ENCODE results near the gene PRLR. TPM values are rescaled to one million over a fixed set of nuclear protein-coding genes. Genes with fewer than 3 reads are reported as not detected.

PRLR gene
- total and polyA plus RNA-seq, 10 donors, result 0.02 to 0.82 (median 0.26) TPM

- TF ChIP-seq POLR2A (IDR thresholded peaks at IDR 0.05) (no peak), CTCF (IDR thresholded peaks at IDR 0.05 in 8 of 11, conservative IDR thresholded peaks at IDR 0.05 in 3 of 11) (no peak), POLR2AphosphoS5 (IDR thresholded peaks at IDR 0.05) (no peak)
- H3K27ac ChIP-seq, result no peak overlapping the region
- H3K27me3 ChIP-seq (replicated peaks in 1 of 7), result no peaks in the 10 kb centered on the region
- intact Hi-C loops (cut with DNase I; ENCODE audit: low total_unique reads), result no loop called here
- no peaks in the 10 kb centered on the region for H3K9me3 ChIP-seq
- WGBS, 5 donors, result 58 to 94% (median 72%) methylated on average over 1 of the region's 1 CpG
- no peak overlapping the region for H3K4me3 ChIP-seq
- H3K4me1 ChIP-seq, result no peaks in the 10 kb centered on the region
- no peak for DNase-seq
- no peaks in the 10 kb centered on the region for H3K36me3 ChIP-seq
These were observed 13.9 kb upstream of the PRLR start for GRCh38 chr5:35244171-35244570.

- Histone ChIP-seq H3K4me1 (no peaks in the 10 kb centered on the region), H3K27me3 (replicated peaks in 1 of 7) (no peaks in the 10 kb centered on the region), H3K4me3 (no peak overlapping the region), H3K9me3 (no peaks in the 10 kb centered on the region), H3K36me3 (no peaks in the 10 kb centered on the region), H3K27ac (no peak overlapping the region)
- WGBS, 5 donors, result 81 to 90% (median 86%) methylated on average over 4 of the region's 4 CpGs
- no peak for DNase-seq
- TF ChIP-seq POLR2A (IDR thresholded peaks at IDR 0.05), result no peak
- no peak for TF ChIP-seq POLR2AphosphoS5 (IDR thresholded peaks at IDR 0.05)
- no peak for TF ChIP-seq CTCF (IDR thresholded peaks at IDR 0.05 in 8 of 11, conservative IDR thresholded peaks at IDR 0.05 in 3 of 11)
- intact Hi-C loops (cut with DNase I; ENCODE audit: low total_unique reads), result no loop called here
These were observed 12.5 kb upstream of the PRLR start for GRCh38 chr5:35242702-35243258.

- Histone ChIP-seq H3K4me3 (no peak overlapping the region), H3K27ac (no peak overlapping the region), H3K4me1 (no peaks in the 10 kb centered on the region), H3K36me3 (no peaks in the 10 kb centered on the region), H3K9me3 (no peaks in the 10 kb centered on the region), H3K27me3 (replicated peaks in 1 of 7) (no peaks in the 10 kb centered on the region)
- TF ChIP-seq POLR2AphosphoS5 (IDR thresholded peaks at IDR 0.05), result no peak
- TF ChIP-seq CTCF (IDR thresholded peaks at IDR 0.05 in 8 of 11, conservative IDR thresholded peaks at IDR 0.05 in 3 of 11), result no peak
- no peak for TF ChIP-seq POLR2A (IDR thresholded peaks at IDR 0.05)
- no peak for DNase-seq
- WGBS, 5 donors, result 66 to 94% (median 82%) methylated on average over 1 of the region's 1 CpG
- intact Hi-C loops (cut with DNase I; ENCODE audit: low total_unique reads), result no loop called here
These were observed 10.6 kb upstream of the PRLR start for GRCh38 chr5:35240892-35241291.

GRCh38 chr5:35239911-35240610 lies 9.8 kb upstream of the PRLR start:
- TF ChIP-seq POLR2A (IDR thresholded peaks at IDR 0.05) (no peak), POLR2AphosphoS5 (IDR thresholded peaks at IDR 0.05) (no peak), CTCF (IDR thresholded peaks at IDR 0.05 in 8 of 11, conservative IDR thresholded peaks at IDR 0.05 in 3 of 11) (no peak)
- DNase-seq, result no peak
- H3K27ac ChIP-seq, result no peak overlapping the region
- H3K4me1 ChIP-seq, result no peaks in the 10 kb centered on the region
- H3K4me3 ChIP-seq, result no peak overlapping the region
- intact Hi-C loops (cut with DNase I; ENCODE audit: low total_unique reads), result no loop called here
- H3K27me3 ChIP-seq (replicated peaks in 1 of 7), result no peaks in the 10 kb centered on the region
- H3K36me3 ChIP-seq, result no peaks in the 10 kb centered on the region
- WGBS, 5 donors, result 85 to 94% (median 89%) methylated on average over 2 of the region's 2 CpGs
- H3K9me3 ChIP-seq, result no peaks in the 10 kb centered on the region
